Coronary artery (tissue), 2 donors: ENCODE results near the gene GTF2IRD1.
"Not testable (repeated sequence)": the region's sequence is repeated elsewhere in the genome, so short reads cannot be mapped to it uniquely, and the experiment has no call there.

Experiments used
- DNase-seq: peaks from one replicate; pipeline ENCODE4 v3.0.0-alpha.2; 2017; ENCODE audit warnings: low spot score
- H3K27ac ChIP-seq, 2 donors: fragments of 200-600 bp; sonication (generic); one replicate each; pipeline ENCODE4 v1.5.1; 2016 to 2019
- H3K4me3 ChIP-seq: fragments of 200-600 bp; sonication (generic); 2 replicates; pipeline ENCODE4 v1.5.1; 2016; ENCODE audit warnings: mild to moderate bottlenecking, moderate library complexity
- TF ChIP-seq, protein P1 (sequence below): fragments of 200-600 bp; sonication (generic); IDR thresholded peaks from one replicate; pipeline ENCODE4 v1.5.1; 2019; ENCODE audit warnings: antibody characterized with exemption

Gene GTF2IRD1

DNA sequence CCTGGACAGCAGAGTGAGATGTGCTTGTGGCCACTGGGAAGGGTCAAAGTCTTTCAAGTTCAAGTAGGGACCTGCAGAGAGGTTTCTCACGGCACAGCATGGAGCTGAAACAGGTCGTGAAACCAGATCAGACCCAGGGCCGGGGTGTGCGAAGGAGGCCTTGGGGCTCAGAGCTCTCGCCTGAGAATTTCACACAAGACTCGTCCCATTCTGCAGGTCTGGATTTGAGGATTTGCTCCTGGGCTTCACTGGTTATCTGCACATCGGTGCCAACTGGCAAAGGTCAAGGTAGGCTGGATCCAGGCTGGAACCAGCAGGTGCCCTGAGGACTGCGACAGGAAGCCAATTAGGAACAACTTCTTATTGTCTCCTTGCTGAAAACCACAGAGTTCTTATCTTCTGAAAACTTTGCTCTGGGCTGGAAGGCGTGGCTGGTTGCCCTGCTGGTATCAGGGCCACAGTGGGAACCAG lies 179.8 kb downstream of the GTF2IRD1 start:
- TF ChIP-seq, protein P1, sequence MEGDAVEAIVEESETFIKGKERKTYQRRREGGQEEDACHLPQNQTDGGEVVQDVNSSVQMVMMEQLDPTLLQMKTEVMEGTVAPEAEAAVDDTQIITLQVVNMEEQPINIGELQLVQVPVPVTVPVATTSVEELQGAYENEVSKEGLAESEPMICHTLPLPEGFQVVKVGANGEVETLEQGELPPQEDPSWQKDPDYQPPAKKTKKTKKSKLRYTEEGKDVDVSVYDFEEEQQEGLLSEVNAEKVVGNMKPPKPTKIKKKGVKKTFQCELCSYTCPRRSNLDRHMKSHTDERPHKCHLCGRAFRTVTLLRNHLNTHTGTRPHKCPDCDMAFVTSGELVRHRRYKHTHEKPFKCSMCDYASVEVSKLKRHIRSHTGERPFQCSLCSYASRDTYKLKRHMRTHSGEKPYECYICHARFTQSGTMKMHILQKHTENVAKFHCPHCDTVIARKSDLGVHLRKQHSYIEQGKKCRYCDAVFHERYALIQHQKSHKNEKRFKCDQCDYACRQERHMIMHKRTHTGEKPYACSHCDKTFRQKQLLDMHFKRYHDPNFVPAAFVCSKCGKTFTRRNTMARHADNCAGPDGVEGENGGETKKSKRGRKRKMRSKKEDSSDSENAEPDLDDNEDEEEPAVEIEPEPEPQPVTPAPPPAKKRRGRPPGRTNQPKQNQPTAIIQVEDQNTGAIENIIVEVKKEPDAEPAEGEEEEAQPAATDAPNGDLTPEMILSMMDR, result no peak
- DNase-seq, result no peak
- no peak overlapping the region for H3K4me3 ChIP-seq
- H3K27ac ChIP-seq, result no peak overlapping the region

DNA sequence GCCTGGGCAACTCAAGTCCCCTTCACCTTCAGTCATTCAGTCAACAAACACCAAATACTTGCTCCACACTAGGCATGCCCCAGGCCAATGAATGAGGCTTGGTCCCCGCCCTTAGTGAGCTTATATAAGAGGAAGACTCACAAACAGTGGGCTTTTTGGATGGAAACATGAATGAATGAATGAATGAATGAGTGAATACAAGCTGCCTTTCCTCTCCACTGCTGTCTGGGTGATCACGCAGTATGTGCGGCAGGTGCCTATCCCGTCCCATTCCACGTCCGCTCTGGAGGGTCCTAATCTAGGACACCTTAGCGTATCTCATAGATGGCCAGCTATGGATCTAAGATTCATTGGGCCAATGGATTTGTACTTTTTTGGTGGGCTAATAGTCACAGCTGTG lies 184.0 kb downstream of the GTF2IRD1 start:
- TF ChIP-seq, protein P1, result no peak
- no peak overlapping the region for H3K27ac ChIP-seq
- DNase-seq, result no peak

DNA sequence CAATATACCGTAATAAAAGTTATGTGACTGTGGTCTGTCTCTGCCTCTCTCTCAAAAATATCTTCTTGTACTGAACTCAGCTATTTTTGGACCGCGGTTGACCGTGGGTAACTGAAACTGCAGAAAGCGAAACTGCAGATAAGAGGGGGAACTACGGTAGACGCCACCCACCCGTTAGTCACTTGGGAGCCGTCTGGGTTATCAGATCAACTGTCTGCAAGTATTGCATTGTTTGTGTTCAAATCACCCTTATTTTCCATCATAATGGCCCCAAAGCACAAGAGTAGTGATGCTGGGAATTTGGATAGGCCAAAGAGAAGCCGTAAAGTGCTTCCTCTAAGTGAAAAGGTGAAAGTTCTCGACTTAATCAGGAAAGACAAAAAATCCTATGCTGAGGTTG lies 196.3 kb downstream of the GTF2IRD1 start:
- Histone ChIP-seq H3K4me3 (peak overlapping the region; percentile 59), H3K27ac (peak overlapping the region in 1 of 2 donors; percentile 33)
- not testable (repeated sequence) for DNase-seq

More for the DNA sequence above, 184.0 kb downstream of the GTF2IRD1 start:
- no peak overlapping the region for H3K4me3 ChIP-seq

DNA sequence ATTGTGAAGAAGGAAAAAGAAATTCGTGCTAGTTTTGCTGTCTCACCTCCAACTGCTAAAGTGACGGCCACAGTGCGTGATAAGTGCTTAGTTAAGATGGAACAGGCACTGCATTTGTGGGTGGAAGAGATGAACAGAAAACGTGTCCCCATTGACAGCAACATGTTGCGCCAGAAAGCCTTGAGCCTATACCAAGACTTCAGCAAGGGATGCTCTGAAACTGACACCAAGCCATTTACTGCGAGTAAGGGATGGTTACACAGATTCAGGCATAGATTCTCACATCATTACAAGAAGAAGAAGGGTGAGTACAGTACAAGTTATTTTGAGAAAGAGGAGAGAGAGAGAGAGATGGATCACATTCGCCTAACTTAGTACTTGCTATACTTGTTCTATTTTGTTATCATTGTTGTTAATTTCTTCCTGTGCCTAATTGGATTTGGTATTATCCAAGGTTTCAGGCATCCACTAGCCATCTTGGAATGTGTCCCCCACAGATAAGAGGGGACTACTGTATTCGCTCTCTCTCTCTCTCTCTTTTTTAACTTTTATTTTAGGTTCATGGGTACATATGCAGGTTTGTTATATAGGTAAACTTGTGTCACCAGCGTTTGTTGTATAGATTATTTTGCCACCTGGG lies 196.9 kb downstream of the GTF2IRD1 start:
- H3K27ac ChIP-seq, result peak overlapping the region in 1 of 2 donors; percentile 50
- not testable (repeated sequence) for DNase-seq
- peak overlapping the region; percentile 59 for H3K4me3 ChIP-seq

DNA sequence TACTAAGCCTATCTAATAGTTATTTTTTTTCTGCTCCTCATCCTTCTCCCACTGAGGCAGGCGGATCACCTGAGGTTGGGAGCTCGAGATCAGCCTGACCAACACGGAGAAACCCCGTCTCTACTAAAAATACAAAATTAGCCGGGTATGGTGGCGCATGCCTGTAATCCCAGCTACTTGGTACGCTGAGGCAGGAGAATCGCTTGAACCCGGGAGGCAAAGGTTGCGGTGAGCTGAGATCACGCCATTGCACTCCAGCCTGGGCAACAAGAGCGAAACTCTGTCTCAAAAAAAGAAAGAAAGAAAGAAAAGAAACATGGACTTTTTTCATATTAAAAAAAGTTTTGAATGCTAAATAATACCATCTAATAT lies 197.4 kb downstream of the GTF2IRD1 start:
- not testable (repeated sequence) for H3K27ac ChIP-seq, DNase-seq, H3K4me3 ChIP-seq
